CD4-positive, alpha-beta T cell treated with Interleukin-4 for 4 hours (primary cell): ENCODE measurements around the gene FBXO39.
"Not testable (repeated sequence)": the region's sequence is repeated elsewhere in the genome, so short reads cannot be mapped to it uniquely, and the experiment has no call there.

Experiments
- DNase-seq: peaks from one replicate; pipeline ENCODE4 v3.0.0-alpha.2; 2020

The FBXO39 gene

GRCh38 chr17:6793748-6794493 is 17.9 kb downstream of the FBXO39 start:
- no peak for DNase-seq

DNA sequence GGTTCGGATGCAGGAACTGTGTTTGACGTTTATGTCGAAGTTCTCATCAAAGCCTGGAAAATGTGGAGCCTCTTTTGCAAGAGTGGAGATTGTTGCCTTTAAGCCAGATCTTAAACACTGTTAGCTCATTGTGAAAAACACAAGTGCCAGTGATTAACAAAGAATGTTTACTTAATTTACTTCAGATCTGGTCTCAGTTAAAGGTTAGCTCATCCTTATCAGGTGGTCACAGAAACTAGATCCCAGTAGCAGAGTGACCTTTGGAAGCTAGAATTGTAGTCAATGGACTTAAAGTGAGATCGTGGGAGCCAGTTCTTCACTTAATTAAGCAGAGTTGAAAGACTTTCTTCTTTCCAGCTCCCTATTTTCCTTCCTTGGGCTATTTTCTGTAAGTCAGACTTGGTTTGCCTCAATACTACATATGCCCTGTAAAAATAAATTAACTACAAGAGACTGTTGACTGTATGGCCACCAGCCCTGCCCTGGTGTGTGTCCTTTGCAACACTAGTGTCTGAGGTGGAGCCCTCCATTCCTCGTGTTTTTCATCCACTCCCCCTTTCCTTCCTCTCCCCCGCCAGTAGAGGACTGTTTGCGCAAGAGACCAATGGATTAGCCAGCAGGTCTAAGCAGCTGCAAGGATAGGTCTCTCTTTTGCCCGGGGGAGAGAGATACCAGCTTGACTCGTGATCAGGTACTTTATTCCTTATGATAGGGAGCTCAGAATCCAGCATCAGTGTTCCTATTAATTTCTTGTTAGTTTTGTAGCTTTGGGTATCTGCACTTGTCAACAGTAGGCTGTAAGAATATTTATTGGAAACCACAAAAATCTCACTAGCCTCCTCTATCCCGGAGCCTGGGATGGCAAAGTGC is 20.2 kb downstream of the FBXO39 start:
- DNase-seq = no peak

- DNase-seq = no peak
Measured at GRCh38 chr17:6796887-6797490, 21.0 kb downstream of the FBXO39 start.

GRCh38 chr17:6797718-6798351 is 21.8 kb downstream of the FBXO39 start:
- DNase-seq = no peak

DNA sequence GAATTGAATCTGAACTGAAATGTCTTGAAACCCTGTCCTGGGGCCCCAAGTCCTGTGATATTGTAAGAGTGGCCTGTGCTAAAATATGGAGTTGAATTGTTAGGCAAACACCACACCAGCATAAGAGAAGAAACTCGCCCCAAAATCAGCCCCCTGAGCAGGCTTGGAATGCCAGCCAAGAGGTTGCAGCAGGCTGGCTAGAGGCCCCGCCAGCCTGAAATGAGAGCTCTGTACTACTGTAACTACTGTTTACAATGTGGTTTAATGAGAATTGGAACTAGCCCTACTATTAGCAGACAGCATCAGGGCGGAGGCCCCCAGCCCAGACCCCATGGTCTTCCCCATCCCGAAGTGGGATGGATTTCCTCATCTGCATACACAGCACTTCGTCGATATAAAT is 23.7 kb downstream of the FBXO39 start:
- DNase-seq = no peak

DNA sequence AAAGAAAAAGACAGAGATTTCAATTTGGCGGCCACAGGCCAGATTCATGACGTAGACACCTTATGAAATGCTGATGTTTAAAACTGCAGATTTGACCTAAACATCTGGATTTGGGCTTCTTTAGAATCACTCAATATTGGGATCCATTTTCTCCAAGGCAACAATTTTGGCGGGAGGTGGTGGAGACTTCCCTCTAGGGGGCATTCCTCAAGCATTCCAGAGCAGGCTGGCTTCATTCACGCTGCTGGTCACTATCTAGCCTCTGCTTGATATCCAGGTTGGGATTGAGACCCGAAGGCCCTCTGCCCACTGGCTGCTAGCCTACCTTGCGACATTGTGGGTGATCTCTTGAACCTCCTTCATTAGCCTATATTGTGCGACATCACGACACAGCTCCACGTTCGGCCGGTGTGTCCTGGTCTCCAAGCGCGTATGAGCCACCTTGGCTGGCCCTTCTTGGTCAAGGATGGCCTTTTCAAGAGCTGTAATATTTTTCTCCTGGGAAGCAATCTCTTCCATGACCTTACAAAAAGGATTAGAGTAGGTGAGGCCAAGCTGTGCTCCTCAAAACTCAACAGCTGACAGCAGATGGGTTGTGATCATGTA is 24.5 kb downstream of the FBXO39 start:
- DNase-seq = no peak

GRCh38 chr17:6811510-6811909 is 35.5 kb downstream of the FBXO39 start:
- no peak for DNase-seq

GRCh38 chr17:6812295-6812694 is 36.3 kb downstream of the FBXO39 start:
- no peak for DNase-seq

- DNase-seq = no peak
Measured at GRCh38 chr17:6815775-6816174, 39.8 kb downstream of the FBXO39 start.

GRCh38 chr17:6816368-6816767 is 40.4 kb downstream of the FBXO39 start:
- not testable (repeated sequence) for DNase-seq

DNA sequence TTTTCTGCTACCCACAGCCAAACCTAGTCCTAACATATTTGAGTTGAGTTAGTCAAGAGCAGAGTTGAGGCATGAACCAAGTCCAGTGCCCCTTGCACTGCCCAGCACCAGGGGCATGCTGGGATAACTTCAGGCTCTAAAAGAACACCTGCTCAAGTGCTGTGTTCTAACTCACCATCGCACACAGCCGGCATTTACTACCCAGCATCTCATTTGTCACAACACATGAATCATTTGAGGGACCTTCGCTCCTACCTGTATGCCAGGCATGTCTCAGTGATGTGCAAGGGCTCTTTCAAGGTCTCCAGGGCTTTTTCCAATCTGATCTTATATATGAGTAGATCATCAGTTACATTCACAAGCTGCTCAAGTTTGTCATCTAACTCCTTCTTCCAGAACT is 42.9 kb downstream of the FBXO39 start:
- DNase-seq = no peak

DNA sequence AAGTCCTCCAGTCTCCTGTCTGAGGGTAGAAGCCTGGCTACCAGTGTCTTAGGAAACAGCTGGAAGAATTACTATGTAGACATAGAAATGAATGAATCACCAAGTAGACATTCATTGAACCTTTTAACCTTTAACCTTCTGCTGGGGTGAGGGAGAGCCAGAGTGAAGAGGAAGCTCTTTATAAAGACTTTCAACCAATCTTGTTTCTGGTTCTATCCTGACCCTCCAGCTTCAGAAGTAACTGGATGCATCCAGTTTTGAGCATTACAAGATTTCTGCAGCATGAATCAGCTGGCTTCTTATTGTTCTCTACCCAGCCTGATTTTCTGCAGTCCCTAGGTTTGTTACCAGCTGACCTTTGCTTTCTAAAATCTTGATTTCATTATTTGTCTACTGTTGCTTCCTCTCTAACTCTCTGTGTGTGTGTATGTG is 47.0 kb downstream of the FBXO39 start:
- DNase-seq = no peak

DNA sequence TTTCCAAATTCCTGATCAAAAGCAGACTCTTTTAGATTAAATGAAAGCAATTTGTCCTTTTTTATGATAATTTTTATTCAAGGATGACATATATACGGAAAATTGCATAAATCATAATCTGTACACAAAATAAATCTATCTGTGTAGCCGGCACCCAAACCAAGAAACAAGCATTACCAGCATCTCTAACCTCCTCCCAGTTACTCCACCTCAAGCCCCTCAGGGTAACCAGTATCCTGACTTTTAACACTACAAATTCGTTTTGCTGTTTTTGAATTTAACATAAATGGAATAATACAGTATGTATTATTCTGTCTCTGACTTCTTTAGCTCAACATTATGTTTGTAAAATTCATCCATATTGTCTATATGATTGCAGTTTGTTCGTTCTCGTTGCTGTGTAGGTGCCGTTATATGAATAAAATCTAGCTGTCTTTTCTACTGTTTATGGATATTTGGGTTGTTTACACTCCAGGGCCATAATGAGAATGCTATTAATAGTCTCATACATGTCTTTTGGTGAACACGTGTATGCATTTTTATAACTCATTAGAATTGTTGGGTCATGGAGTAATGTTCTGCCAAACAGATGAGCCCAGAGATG is 54.5 kb downstream of the FBXO39 start:
- DNase-seq = no peak

- peak; percentile 68 for DNase-seq
Measured at GRCh38 chr17:6831661-6832263, 55.7 kb downstream of the FBXO39 start, which contains the start of gene TEKT1. TSS of gene TEKT1 (minus strand) at chr17:6831729. CDS start at chr17:6830376, 1,353 bp downstream.
